Stimulated activated CD8-positive, alpha-beta memory T cell treated with anti-CD3 and anti-CD28 coated beads, Interleukin-7, amount 100 ng/mL, for 4 hours (primary cell): ENCODE measurements around the gene GPR42.

ENCODE experiments used
- DNase-seq, 2 donors: peaks; one replicate each; pipeline ENCODE4 v3.0.0-alpha.2; 2020; ENCODE audit warnings: low read depth in 2 of 2

Gene GPR42, protein sequence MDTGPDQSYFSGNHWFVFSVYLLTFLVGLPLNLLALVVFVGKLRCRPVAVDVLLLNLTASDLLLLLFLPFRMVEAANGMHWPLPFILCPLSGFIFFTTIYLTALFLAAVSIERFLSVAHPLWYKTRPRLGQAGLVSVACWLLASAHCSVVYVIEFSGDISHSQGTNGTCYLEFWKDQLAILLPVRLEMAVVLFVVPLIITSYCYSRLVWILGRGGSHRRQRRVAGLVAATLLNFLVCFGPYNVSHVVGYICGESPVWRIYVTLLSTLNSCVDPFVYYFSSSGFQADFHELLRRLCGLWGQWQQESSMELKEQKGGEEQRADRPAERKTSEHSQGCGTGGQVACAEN

DNA sequence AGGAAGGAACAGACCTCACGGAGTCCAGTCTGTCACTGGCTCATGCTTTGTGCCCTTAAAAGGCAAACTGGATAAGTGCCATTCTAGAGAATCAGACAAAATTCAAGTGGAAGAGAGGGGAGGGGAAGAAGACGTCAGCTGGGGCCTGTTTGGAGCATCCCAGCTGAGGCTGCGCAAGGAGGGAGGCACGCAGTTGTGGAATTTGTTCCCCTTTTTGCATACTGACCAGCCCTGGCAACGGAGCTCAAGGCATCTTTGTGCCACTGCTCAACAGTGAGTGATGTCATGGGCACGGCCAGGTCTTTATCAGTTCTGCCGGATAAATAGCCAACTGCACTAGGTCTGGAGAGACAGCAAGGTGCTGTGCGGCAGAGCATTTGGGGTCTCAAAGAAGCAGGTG is at the start of gene GPR42:
Gene GPR42, plus strand, starts transcription at position 347 of the 400 bp plus-strand sequence. CDS start 292 bp downstream, outside the sequence.
- no peak for DNase-seq

DNA sequence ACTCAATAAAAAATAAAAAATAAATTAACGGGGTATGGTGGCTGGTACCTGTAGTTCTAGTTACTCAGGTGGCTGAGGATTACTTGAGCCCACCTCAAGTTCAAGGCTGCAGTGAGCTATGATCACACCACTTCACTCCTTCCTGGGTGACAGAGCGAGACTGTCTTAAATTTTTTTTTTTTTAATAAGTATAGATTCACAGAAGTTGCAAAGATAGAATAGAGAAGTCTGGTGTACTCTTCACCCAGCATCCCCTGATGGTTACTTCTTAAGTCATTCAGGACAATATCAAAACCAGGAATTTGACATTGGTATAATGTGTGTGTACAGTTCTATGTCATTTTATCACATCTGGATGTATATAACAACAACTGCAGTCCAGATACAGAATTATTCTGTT is 49.6 kb upstream of the GPR42 start:
- no peak for DNase-seq

DNA sequence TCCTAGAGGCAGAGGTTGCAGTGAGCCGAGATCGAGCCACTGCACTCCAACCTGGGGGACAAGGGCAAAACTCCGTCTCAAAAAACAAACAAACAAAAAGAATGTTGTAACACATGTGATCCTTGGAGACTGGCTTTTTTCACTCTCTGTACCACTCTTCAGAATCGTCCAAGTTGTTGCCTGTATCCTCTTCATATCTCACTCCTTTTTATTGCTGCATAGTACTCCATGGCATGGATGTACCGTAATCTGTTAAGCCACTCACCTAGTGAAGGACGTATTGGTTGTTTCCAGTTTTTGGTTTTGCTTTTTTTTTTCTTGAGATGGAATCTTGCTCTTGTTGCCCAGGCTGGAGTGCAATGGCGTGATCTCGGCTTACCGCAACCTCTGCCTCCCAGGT is 48.9 kb upstream of the GPR42 start:
- no peak for DNase-seq

DNA sequence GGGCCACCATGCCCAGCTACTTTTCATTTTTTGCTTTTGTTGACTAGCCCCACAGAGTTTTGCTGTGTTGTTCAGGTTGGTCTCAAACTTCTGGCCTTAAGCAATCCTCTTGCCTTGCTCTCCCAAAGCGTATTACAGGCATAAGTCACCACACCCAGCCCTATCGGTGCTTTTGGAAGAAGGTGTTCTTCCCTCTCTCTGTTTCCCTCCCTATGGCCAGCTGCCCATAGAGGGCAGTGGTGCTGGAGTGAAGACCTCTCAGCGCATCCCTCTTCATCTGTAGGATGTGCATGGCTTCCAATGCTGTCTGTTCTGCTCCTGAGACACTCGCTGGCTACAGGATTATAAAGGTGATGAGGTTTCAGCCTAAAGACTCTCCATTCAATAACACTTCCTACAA is 43.2 kb upstream of the GPR42 start:
- no peak for DNase-seq

DNA sequence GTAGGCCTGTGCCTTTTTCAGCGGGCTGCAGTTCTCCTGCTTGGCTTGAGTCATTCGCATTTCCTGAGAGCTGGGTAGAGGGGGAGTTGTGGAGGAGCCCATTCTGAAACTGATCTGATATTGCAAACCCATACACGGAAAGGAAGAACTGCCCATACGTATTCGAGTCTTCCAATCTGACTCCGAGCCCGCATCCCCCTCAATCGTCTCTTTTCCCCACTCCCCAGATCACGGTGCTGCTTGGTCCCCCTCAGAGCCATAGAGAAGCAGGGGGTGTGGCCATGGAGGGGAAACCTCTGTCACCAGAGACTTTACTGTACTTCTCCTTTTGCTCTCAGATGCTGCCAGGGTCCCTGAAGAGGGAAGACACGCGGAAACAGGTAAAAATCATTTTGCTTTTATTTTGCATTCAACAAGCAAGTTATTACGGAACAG is 42.0 kb upstream of the GPR42 start, which contains the start of gene CD22:
Gene CD22, plus strand, starts transcription at position 337 of the 435 bp plus-strand sequence. CDS start 2,854 bp downstream, outside the sequence.
- no peak for DNase-seq

DNA sequence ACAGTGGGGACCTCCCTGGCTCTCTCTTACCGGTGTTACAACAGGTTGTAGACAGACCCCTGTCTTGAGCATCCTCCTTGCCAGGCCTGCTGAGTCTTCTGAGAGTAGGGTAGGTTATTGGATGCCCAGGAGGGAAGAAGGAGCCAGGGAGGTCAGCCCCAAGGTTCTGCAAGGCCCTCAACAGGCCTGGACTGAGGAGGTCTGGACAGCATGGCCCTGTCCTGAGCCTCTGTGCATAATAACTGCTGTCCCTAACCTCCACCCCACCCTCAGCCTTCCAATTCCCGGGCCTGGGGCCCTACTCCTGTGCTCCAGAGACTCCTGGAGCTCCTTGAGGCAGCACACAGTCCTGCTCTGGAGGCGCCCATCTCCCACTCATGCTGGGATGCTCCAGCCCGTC is 41.5 kb upstream of the GPR42 start:
- DNase-seq = no peak

DNA sequence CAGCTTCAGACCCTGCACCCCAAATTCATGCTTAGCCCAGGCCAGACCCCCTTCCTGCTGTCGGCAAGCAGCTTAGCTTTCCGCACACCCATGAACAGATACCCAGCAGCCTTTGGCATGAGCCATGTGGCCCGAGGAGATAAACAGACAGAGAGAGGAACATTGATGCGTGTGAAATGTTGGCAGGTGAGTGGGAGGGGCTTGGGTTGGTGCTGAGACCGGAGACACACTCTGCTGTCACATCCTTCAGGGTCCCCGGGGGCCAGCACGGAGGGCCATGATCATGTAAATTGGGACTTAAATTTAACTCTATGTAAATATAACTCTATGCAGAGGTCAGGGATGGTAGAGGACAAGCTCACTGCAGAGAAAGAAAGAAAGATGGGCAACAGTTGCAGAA is 40.4 kb upstream of the GPR42 start:
- no peak for DNase-seq

DNA sequence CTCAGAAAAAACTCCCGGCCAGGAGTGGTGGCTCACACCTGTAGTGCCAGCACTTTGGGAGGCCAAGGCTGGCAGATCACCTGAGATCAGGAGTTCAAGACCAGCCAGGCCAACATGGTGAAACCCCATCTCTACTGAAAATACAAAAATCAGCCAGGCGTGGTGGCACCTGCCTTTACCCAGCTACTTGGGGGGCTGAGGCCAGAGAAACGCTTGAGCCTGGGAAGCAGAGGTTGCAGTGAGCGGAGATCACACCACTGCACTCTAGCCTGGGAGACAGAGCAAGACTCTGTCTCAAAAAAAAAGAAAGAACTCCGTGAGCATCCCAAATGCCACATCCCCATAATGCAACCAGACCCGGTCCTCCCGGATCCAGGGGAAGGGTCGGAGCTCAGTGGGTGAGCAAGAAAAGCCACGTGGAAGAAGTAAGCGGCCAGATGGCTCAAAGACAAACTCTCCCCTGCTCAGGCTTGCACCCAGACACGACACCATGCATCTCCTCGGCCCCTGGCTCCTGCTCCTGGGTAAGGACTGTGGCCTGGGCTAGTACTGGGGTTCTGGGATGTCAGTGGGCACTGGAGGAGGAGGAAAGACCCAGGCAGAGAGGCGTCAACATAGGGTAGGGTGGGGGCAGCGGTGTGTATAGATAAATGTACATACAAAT is 39.2 kb upstream of the GPR42 start:
- DNase-seq = no peak

DNA sequence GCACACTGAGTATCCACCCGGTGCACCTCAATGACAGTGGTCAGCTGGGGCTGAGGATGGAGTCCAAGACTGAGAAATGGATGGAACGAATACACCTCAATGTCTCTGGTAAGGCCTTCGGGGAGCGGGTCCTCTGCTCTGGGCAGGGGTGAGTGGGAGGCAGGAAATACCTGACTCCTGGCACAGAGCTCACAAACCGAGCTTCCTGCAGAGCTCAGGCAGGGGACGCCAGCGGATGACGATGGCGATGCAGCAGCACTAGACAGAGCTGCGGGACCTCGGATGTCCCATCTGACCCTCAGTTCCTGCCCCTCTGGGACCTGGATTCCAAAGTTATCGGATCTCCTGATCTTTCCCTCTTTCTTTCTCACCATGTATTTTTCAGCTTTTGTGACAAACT is 38.1 kb upstream of the GPR42 start:
- no peak for DNase-seq

DNA sequence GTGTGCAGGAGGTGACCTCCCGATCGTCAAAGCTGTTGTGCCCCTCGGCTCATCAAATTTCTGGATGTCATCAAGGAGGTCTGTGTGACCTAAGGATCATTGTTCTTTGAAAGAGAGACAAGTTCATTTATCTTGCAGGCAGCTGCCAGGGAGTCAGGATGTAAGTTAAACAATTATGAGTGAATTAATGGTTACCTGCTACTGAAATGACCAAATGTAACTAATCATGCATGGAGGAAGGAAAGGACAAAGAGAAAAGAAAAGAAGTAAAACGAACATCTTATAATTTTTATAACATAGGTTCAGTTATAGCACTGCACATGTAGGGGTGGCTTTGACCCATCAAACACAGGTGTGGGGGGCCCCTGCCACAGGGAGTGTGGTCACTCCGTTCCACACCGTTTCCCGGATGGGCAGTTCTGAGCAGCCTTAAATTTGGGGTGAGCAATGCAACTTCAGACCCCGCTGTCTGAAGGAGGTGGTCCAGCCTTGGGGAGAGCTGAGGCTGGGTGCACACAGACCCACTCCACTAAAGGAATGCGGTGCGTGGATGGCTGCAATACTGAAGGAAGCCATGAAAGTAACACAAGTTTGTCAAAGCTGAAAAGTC is 36.6 kb upstream of the GPR42 start:
- DNase-seq = no peak

DNA sequence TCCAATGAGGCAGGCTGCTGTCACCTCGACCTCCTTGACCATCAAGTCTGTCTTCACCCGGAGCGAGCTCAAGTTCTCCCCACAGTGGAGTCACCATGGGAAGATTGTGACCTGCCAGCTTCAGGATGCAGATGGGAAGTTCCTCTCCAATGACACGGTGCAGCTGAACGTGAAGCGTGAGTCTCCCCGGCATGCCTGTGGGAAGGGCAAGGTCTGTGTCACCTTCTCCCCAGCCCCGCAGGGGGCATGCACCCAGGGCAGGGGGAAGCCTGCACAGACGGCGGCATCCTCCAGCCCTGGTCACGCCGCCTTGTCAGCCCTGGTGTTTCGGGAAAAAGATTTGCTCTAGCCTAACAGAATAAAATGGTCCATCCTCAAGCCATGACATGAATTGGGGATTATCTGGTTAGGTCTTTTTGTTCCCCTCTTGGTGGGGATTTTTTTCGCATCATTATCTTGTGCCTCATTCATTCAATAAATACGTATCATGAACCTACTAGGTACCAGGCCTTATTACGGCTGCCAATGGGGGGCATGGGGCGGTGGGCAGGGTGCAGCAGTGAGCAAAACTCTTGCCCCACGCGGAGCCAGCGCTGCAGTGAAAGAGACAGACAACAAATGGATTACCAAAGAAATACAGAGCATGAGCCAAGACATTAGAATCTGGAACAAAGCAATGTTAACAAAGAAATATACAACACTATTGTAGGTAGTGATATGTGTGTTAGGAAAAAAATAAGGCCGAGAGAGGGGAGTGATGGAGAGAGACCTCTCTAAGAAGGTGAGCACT is 34.5 kb upstream of the GPR42 start:
- no peak for DNase-seq

DNA sequence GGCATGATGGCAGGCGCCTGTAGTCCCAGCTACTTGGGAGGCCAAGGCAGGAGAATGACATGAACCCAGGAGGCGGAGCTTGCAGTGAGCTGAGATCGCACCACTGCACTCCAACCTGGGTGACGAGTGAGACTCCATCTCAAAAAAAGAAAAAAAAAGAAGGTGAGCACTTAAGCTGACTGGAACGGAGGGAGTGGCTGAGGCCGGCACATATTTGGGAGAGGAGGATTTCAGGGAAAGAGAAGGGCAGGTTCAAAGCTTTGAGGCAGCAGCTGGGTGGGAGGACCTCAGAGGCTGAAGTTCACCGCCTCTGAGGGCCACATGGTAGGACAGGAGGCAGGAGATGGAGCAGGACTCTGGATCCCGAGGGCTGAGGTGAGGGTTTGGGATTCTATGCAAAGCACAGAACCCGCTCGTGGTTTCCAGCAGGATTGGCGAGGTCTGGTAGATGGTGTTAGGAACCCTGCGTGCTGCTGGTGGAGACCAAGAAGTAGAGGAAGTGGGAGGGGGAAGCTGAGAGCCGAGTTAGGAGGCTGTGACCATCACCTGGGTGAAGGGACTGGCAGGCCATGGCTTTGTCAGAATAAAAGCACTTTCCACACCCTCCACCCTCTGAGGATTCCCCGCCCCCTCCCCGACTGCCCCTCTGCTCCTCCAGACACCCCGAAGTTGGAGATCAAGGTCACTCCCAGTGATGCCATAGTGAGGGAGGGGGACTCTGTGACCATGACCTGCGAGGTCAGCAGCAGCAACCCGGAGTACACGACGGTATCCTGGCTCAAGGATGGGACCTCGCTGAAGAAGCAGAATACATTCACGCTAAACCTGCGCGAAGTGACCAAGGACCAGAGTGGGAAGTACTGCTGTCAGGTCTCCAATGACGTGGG is 33.5 kb upstream of the GPR42 start:
- DNase-seq = no peak

DNA sequence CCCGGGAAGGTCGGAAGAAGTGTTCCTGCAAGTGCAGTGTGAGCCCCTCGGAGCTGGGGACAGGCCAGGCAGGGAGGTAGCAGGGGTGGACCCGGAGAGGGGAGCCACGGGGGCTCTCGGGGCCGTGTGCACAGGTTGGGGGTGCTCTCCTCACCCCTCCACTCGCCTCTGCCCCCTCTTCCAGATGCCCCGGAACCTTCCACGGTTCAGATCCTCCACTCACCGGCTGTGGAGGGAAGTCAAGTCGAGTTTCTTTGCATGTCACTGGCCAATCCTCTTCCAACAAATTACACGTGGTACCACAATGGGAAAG is 32.9 kb upstream of the GPR42 start:
- no peak for DNase-seq

DNA sequence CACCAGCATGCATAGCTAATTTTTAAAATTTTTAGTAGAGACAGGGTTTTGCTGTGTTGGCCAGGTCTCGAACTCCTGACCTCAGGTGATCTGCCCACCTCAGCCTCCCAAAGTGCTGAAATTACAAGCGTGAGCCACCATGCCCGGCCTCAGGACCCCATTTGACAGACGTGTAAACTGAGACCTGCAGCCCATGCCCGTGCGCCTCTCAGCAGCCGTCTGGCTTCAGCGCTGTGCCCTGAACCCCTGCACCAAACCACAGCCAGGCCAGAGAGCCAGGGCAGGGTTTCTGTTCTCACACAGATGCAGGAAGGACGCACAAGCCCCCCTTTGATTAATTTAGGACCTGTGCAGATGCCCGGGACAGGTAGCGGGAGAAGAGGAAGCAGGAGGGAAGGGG is 30.4 kb upstream of the GPR42 start:
- no peak for DNase-seq

DNA sequence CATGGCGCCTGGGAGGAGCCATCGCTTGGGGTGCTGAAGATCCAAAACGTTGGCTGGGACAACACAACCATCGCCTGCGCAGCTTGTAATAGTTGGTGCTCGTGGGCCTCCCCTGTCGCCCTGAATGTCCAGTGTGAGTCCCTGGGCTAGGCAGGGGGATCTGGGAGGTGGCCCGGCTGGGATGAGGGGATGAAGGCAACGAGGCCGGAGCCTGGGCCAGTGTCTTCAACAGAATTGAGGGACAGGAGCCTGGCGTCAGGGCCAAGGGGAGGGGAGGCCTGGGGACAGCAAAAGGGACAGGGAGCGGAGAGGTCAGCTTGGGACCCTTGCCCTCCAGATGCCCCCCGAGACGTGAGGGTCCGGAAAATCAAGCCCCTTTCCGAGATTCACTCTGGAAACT is 29.9 kb upstream of the GPR42 start:
- no peak for DNase-seq

DNA sequence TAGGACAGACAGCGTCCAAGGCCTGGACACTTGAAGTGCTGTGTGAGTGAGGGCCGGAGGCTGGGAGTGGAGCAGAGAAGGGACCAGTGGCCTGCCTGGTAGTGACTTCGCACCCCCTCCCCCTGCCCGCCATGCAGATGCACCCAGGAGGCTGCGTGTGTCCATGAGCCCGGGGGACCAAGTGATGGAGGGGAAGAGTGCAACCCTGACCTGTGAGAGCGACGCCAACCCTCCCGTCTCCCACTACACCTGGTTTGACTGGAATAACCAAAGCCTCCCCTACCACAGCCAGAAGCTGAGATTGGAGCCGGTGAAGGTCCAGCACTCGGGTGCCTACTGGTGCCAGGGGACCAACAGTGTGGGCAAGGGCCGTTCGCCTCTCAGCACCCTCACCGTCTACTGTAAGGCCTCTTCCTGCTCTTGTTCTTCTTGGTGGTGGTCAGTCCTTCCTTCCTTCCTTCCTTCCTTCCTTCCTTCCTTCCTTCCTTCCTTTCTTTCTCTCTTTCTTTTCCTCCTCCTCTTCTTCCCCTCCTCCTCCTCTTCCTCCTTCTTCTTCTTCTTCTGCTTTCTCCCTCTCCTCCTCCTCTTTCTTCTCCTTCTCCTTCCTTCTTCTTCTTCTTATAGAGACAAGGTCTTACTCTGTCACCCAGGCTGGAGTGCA is 29.2 kb upstream of the GPR42 start:
- no peak for DNase-seq

DNA sequence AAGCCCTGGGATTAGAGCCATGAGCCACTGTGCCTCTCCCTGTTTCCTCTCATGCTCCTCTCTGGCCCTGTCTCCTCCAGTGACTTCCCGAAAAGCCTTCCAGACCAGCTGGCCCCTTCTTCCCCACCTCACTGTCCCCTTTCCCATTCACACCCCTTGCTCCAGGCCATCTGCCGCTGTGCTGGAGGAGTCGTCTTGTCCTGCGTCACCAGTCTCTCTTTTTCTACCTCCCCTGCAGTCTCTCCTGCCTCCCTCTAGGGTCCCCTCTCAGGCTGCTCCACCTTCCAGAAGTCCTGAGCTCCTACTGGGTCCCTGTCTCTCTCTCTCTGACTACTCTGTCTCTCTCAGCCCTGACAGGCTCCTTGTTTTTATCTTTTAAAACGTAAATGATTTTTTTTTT is 28.4 kb upstream of the GPR42 start:
- no peak for DNase-seq

DNA sequence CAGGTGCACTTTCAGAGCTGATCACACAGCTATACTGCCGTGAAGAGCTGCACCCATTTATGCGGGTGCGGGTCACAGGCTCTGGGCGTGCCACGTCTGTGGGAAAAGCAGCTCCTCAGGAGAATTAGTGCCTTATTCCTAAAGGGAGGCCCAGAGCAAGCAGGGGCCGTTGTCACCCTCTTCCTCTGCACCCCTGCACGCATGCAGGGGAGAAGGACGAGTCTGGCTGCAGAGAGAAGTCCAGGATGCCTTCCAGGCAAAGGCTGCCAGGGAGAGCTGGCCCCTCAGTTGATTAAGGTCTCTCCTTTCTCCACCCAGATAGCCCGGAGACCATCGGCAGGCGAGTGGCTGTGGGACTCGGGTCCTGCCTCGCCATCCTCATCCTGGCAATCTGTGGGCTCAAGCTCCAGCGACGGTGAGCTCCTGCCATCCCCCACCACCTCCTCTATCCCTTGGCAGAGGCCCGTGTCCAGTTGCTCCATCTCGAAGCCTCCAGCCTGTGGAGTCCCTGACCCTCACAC is 26.3 kb upstream of the GPR42 start:
- no peak for DNase-seq

DNA sequence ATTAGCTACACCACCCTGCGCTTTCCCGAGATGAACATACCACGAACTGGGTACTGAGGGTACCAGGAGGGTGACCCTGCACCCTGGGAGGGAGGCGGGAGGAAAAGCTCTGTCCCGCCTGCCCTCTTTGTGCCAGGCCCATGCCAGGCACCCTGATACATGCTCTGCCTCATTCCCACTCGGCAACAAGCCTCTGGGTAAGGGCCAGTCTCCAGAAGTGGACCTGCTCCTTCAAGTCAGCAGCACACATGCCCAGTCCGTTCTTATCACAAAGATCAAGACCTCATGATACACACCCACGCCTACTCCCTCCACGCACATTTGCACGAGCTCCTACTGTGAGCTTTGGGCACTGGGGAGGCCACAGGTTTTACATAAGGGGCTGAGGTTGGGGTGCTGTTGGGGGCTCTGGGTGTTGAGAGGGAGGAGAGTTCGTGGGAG is 25.2 kb upstream of the GPR42 start:
- no peak for DNase-seq
